HG03378 (cell line): Measurements from ENCODE around the gene APP.
"Not testable (repeated sequence)": the region's sequence is repeated elsewhere in the genome, so short reads cannot be mapped to it uniquely, and the experiment has no call there.

Source experiments
- ATAC-seq: cut with Tn5 transposase; IDR thresholded peaks from one replicate; pipeline ENCODE4 v1.9.1; 2021; ENCODE audit warnings: mild to moderate bottlenecking, moderate library complexity; ENCODE audit not compliant: unreplicated experiment

Gene APP

DNA sequence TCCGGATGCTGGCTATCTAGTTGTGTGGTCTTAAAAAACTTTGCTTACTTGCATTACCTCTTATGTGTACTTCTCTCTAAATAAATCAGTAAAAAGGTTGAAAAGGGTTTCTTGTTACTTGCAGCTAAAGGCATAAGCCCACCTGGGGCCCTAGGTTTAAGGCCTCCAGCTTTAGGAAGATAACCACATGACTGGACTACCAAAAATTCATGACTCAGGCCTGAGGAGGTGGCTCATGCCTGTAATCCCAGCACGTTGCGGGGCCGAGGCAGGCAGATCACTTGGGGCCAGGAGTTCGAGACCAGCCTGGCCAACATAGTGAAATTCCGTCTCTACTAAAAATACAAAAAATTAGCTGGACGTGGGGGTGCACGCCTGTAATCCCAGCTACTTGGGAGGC is 142.9 kb downstream of the APP start:
- no peak for ATAC-seq

DNA sequence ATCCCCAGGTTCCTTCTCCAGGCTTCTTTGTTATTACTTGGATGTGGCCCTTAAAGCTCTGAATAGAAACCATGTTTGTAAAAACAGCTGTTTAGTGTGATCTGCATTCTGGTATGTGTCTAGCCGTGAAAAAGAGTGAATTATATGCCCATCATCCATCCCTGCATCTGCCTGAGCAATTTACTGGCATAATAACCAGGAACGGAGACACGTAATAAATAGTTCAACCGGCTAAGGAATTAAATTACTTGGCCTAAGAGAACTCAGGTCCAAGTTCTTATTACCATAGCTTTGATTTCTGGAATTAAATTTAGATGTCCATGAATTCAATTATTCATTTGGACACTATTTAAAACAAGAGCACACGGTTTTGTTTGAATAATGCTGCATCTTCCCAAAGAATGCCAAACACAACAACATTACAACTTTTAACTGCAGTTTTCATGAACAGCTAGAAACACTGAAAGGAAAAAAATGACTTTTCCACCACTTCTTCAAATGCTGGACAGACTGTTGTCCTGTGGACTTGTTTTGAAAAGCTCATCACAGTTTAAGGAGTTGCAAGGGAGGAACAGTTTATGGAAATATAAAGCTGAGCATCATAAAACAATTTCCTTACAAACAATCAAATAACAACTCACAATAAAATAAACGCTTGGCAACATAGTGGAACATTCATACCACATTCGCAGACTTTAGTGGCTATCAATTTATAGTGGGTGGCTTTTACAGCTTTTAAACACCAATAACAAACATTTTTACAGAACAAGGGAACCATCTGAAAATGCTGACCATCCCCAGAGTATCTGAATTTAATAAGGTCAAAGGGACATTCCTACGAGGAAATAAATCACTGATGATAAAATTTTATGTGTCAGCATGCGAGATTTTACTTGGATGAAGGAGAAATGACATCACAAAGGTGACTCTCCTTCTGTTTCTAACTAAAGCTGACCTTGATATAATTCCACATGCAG is 144.7 kb downstream of the APP start:
- ATAC-seq = no peak

DNA sequence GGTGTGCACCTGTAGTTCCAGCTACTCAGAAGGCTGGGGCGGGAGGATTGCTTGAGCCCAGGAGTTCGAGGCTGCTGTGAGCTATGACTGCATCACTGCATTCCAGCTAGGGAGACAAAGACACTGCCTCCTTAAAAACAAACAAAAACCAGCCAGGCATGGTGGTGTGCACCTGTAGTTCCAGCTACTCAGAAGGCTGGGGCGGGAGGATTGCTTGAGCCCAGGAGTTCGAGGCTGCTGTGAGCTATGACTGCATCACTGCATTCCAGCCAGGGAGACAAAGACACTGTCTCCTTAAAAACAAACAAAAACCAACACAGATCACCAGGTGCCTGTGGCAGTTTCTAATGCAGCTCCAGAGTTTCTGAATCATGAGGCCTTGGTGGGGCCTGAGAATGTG is 147.2 kb downstream of the APP start:
- not testable (repeated sequence) for ATAC-seq

GRCh38 chr21:26022598-26023337 is 147.8 kb downstream of the APP start:
- not testable (repeated sequence) for ATAC-seq

DNA sequence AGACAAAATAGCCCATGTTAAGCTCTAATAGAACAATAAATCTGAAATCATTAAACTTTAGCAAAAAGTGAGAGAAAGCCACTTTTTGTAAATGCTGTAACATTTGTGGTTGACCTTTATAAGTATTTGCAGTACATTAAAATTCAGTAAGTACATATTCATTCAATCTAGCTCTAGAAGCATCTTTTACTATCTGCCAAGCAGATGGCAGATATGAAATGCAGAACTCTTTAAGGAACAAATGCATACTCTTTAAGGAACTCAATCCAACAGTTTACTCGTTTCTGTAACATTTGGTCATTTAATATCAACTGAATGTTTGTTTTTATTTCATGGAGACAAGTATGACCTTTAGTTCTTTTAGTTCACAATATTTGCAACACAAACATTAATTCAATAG is 150.1 kb downstream of the APP start:
- ATAC-seq = no peak

DNA sequence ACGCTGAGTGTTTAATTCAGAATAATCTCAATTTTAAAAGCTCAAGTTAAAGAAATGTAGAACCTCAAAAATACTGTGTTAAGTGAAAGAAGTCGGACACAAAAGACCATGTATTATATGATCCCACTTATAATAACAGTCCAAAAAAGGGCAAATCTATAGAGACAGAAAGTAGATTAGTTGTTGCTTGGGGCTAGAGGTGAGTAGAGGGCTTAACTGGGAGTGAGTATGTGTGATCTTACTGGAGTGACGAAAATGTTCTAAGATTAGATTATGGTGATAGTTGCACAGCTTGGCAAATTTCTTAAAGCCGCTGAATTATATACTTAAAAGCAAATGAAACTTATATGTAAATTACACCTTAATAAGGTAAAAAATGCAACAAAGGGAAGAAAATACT is 150.5 kb downstream of the APP start:
- no peak for ATAC-seq

- ATAC-seq = no peak
These were observed 151.3 kb downstream of the APP start for GRCh38 chr21:26019236-26019635.

GRCh38 chr21:26013970-26014369 is 156.6 kb downstream of the APP start:
- ATAC-seq = no peak

DNA sequence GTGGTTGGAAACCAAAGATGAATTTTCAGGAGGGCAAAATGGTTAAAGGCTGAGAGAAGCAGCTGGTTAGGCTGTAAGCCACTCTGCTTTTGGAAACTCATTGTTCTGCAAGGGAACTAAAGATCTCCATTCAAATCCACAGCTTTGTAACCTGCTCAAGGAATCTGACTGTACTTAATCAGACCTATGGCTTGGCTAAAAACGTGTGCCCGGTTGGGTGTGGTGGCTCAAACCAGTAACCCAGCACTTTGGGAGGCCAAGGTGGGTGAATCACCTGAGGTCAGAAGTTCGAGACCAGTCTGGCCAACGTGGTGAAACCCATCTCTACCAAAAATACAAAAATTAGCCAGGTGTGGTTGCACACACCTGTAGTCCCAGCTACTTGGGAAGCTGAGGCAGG is 158.1 kb downstream of the APP start:
- ATAC-seq = not testable (repeated sequence)

DNA sequence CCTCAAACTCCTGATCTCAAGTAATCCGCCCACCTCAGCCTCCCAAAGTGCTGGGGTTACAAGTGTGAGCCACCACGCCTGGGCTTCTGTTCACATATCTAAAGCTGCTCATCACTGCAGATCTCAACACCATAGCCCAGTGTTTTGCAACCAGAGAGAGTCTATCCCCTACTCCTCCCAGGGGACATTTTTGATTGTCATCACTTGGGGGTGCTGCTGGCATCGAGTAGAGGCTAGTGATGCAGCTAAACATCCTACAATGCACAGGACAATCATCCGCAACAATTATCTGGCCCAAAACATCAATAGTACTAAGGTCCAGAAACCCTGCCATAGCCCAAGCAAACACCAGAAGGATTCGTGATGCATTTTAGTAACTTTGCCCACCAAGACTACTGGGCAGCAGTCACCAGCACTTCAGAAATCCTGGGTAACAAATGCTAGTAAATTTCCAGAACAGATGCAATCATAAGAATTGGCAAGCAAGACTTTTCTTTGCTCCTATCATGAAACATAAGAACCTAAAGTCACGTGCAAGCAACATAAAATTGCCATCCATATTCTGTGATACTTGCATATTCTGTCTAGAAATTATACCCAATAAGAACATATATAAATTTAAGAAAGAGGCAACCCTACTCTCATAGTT is 159.2 kb downstream of the APP start:
- ATAC-seq = no peak

- ATAC-seq = no peak
These were observed 162.5 kb downstream of the APP start for GRCh38 chr21:26007951-26008498.

- ATAC-seq = no peak
These were observed 165.1 kb downstream of the APP start for GRCh38 chr21:26005464-26005863.

DNA sequence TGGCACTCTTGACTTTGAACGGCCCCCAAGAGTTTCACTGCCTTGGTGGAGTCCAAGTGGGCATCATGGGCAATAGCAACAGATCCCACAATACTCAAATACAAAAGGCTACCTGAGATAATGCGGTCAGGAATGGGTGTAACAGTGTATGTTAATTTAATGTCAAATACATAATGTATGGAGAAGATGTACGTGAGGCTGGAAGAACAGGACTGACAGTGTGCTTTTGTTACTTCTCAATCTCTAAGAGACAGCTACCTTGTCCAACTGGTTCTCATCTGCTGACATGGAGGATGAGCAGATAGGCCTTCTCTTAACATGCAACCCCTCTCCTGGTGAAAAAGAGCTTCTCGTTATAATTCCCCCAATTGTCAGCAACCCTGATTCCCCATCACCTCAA is 167.2 kb downstream of the APP start:
- no peak for ATAC-seq

DNA sequence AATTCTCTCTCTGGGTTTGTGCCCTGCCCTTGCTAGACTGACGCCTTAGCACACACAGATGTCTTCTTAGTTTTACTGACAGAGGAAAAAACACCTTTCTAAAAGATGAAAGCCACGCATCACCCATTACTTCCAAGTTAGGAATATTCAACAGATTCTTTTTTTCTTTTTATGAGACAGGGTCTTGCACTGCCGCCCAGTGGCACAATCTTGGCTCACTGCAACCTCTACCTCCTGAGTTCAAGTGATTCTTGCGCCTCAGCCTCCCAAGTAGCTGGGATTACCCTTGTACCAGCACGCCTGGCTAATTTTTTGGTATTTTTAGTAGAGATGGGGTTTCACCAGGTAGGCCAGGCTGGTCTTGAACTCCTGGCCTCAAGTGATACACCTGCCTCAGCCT is 169.2 kb downstream of the APP start:
- ATAC-seq = no peak

GRCh38 chr21:25999921-26000582 is 170.5 kb downstream of the APP start:
- no peak for ATAC-seq

DNA sequence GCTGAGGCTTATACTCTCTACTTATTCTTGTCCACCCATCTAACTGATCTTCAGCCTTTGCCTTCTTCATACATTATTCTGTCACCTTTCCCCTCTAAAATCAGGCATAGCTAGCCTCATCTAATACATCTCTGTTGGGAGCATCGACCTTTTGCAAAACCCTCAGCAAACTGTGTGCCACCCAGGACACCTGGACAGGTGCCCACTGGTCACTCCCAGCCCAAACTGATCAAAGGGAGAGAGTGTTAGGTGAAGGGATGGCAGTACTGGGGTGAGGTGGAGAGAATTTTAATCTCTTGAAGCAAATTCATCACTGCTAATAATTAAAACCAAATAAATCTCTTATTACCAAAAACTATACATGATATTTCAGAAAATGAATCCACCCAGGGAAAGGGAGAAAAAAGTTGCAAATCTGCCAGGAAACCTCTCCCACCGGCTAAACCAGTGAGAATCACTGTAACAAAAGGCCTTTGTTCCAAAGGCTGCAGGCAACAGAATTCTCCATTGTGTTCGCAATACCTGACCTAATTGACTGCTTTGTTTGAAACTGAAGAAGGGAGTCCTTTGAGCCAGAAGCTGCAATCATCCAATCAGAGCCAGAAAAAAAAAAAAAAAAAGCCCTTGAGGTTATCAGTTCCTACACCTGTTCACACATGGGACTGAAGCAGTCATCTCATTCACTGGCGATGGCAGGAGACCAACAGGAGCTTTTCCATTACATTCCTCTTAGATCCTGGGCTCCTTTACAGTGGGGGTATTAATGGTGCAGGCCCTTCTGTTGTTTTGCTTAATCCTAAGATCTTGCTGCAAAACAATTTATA is 172.6 kb downstream of the APP start:
- no peak for ATAC-seq

GRCh38 chr21:25995278-25995677 is 175.3 kb downstream of the APP start:
- no peak for ATAC-seq

- no peak for ATAC-seq
These were observed 175.8 kb downstream of the APP start for GRCh38 chr21:25994758-25995163.

GRCh38 chr21:25988738-25989137 is 181.8 kb downstream of the APP start:
- no peak for ATAC-seq

DNA sequence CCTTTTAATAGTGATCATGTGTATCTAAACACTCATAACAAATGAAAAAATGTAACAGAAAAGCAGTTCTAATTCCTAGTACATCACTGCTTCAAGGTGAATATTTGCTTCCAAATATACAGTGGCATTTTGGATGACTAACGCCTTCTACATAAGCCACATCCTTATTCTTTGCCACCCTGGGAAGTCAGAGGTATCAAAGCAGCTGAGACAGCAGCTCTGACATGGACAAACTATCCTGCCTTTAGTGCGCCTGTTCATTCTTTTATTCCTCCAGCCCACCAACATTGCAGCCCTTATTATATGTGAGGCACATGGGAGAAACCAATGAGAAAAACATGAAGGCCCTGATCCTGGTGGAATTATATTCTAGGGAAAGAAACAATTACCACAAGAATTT is 183.0 kb downstream of the APP start:
- ATAC-seq = no peak
